Measurements from ENCODE around the gene CACUL1. TPM values are rescaled to one million over a fixed set of nuclear protein-coding genes. Genes with fewer than 3 reads are reported as not detected.

The CACUL1 gene
- total RNA-seq, 1 experiment from 2014 or later = 67.5 TPM

GRCh38 chr10:118776960-118777359 is 22.2 kb upstream of the CACUL1 start:
- no peak for ATAC-seq
- H3K9me3 ChIP-seq (ENCODE audit: control insufficient read depth in 1 of 2, insufficient read depth in 1 of 2, low read depth in 1 of 2, low read length in 2 of 2) = peaks cover 3 to 8% of the 10 kb centered on the region in 2 experiments; a peak in 1 of 4 replicates
- H3K9me2 ChIP-seq (ENCODE audit: insufficient read depth) = no peaks in the 10 kb centered on the region
- RAD21 ChIA-PET (ENCODE audit: low non-redundant PET in 1 of 2, low total read pairs in 2 of 2, uncharacterized antibody in 2 of 2, unreplicated experiment in 2 of 2) = no interaction called here
- no peak overlapping the region for H3K4me2 ChIP-seq (ENCODE audit: low read length)
- no peak overlapping the region for H3K4me3 ChIP-seq (replicated peaks in 1 of 2; ENCODE audit: low read depth in 1 of 2, low read length in 2 of 2)
- H3K27me3 ChIP-seq (ENCODE audit: insufficient read depth, low read length) = no peaks in the 10 kb centered on the region
- no peaks in the 10 kb centered on the region for H3K36me3 ChIP-seq (ENCODE audit: control insufficient read depth in 1 of 2, insufficient read depth in 2 of 2, low read length in 2 of 2)
- no peak overlapping the region for H3K27ac ChIP-seq (ENCODE audit: low read depth, low read length)
- POLR2A ChIA-PET = no interaction called here
- CTCF ChIA-PET = no interaction called here
- H3K9ac ChIP-seq (ENCODE audit: low read length) = no peak overlapping the region
- no peak for TF ChIP-seq SIN3A (IDR thresholded peaks at IDR 0.05; ENCODE audit: low read depth)
- TF ChIP-seq ZNF274 (IDR thresholded peaks at IDR 0.05; ENCODE audit: low read depth, low read length) = no peak
- no peak for TF ChIP-seq SP1 (IDR thresholded peaks at IDR 0.05; ENCODE audit: low read depth)
- TF ChIP-seq ATF3 (IDR thresholded peaks at IDR 0.05) = no peak
- no peak for DNase-seq (ENCODE audit: low read depth, low spot score)
- no peak overlapping the region for H2AFZ ChIP-seq (ENCODE audit: low read depth, low read length, poor library complexity, severe bottlenecking)
- H3K79me2 ChIP-seq (ENCODE audit: insufficient read depth, low read length) = no peaks in the 10 kb centered on the region
- no peaks in the 10 kb centered on the region for H3K4me1 ChIP-seq (ENCODE audit: control insufficient read depth in 1 of 2, insufficient read depth in 2 of 2, low read length in 2 of 2)
- H4K20me1 ChIP-seq (ENCODE audit: insufficient read depth) = no peaks in the 10 kb centered on the region
- BruUV-seq (replicated peaks) = no TSS peak
- intact Hi-C loops (cut with micrococcal nuclease) = no loop called here

GRCh38 chr10:118776033-118776432 is 21.3 kb upstream of the CACUL1 start:
- H3K4me2 ChIP-seq (ENCODE audit: low read length) = no peak overlapping the region
- DNase-seq (ENCODE audit: low read depth, low spot score) (no peak), ATAC-seq (no peak)
- no peaks in the 10 kb centered on the region for H3K27me3 ChIP-seq (ENCODE audit: insufficient read depth, low read length)
- H3K4me3 ChIP-seq (replicated peaks in 1 of 2; ENCODE audit: low read depth in 1 of 2, low read length in 2 of 2) = no peak overlapping the region
- H2AFZ ChIP-seq (ENCODE audit: low read depth, low read length, poor library complexity, severe bottlenecking) = no peak overlapping the region
- no peaks in the 10 kb centered on the region for H3K4me1 ChIP-seq (ENCODE audit: control insufficient read depth in 1 of 2, insufficient read depth in 2 of 2, low read length in 2 of 2)
- ChIA-PET POLR2A (no interaction called here), CTCF (no interaction called here), RAD21 (ENCODE audit: low non-redundant PET in 1 of 2, low total read pairs in 2 of 2, uncharacterized antibody in 2 of 2, unreplicated experiment in 2 of 2) (no interaction called here)
- peaks cover 3 to 8% of the 10 kb centered on the region in 2 experiments; a peak in 2 of 4 replicates for H3K9me3 ChIP-seq (ENCODE audit: control insufficient read depth in 1 of 2, insufficient read depth in 1 of 2, low read depth in 1 of 2, low read length in 2 of 2)
- no peaks in the 10 kb centered on the region for H3K36me3 ChIP-seq (ENCODE audit: control insufficient read depth in 1 of 2, insufficient read depth in 2 of 2, low read length in 2 of 2)
- TF ChIP-seq ATF3 (IDR thresholded peaks at IDR 0.05) (no peak), SIN3A (IDR thresholded peaks at IDR 0.05; ENCODE audit: low read depth) (no peak), REST (IDR thresholded peaks at IDR 0.05; ENCODE audit: low read depth) (no peak), POLR2A (IDR thresholded peaks at IDR 0.05; ENCODE audit: borderline replicate concordance, extremely low read depth, insufficient read depth, insufficient read length) (no peak), ZBTB33 (IDR thresholded peaks at IDR 0.05; ENCODE audit: extremely low read depth, insufficient replicate concordance, low read length) (no peak), RAD21 (IDR thresholded peaks at IDR 0.05; ENCODE audit: low read depth) (no peak), ELF1 (IDR thresholded peaks at IDR 0.05; ENCODE audit: borderline replicate concordance, low read depth) (no peak)
- H3K9ac ChIP-seq (ENCODE audit: low read length) = no peak overlapping the region
- no TSS peak for BruUV-seq (replicated peaks)
- no peak overlapping the region for H3K27ac ChIP-seq (ENCODE audit: low read depth, low read length)
- intact Hi-C loops (cut with micrococcal nuclease) = no loop called here
- no peaks in the 10 kb centered on the region for H3K9me2 ChIP-seq (ENCODE audit: insufficient read depth)
- H3K79me2 ChIP-seq (ENCODE audit: insufficient read depth, low read length) = no peaks in the 10 kb centered on the region
- H4K20me1 ChIP-seq (ENCODE audit: insufficient read depth) = no peaks in the 10 kb centered on the region

All from HCT116 (cell line).